ENCODE measurements around the gene MED9.

The MED9 gene

GRCh38 chr17:17504341-17505140, 27.7 kb downstream of the MED9 start:
- DNase-seq (ENCODE audit: low read depth in 2 of 2): no peak

GRCh38 chr17:17505151-17505550, 28.4 kb downstream of the MED9 start:
- DNase-seq (ENCODE audit: low read depth in 2 of 2): no peak

- DNase-seq (ENCODE audit: low read depth in 2 of 2): no peak
Observed at GRCh38 chr17:17505610-17506171, 28.9 kb downstream of the MED9 start.

- no peak for DNase-seq (ENCODE audit: low read depth in 2 of 2)
Observed at GRCh38 chr17:17506181-17506741, 29.5 kb downstream of the MED9 start.

GRCh38 chr17:17506893-17507464, 30.2 kb downstream of the MED9 start:
- no peak for DNase-seq (ENCODE audit: low read depth in 2 of 2)

GRCh38 chr17:17507465-17508011, 30.7 kb downstream of the MED9 start:
- no peak for DNase-seq (ENCODE audit: low read depth in 2 of 2)

- DNase-seq (ENCODE audit: low read depth in 2 of 2): no peak
Observed at GRCh38 chr17:17508019-17508535, 31.3 kb downstream of the MED9 start.

GRCh38 chr17:17508646-17509591, 32.1 kb downstream of the MED9 start:
- no peak for DNase-seq (ENCODE audit: low read depth in 2 of 2)

GRCh38 chr17:17509601-17510425, 33.0 kb downstream of the MED9 start:
- no peak for DNase-seq (ENCODE audit: low read depth in 2 of 2)

GRCh38 chr17:17510456-17511292, 33.9 kb downstream of the MED9 start:
- no peak for DNase-seq (ENCODE audit: low read depth in 2 of 2)

- no peak for DNase-seq (ENCODE audit: low read depth in 2 of 2)
Observed at GRCh38 chr17:17511293-17511741, 34.5 kb downstream of the MED9 start.

- peak; percentile 59 to 60 for DNase-seq (ENCODE audit: low read depth in 2 of 2)
Observed at GRCh38 chr17:17511881-17512858, 35.4 kb downstream of the MED9 start.

- no peak for DNase-seq (ENCODE audit: low read depth in 2 of 2)
Observed at GRCh38 chr17:17512866-17513265, 36.1 kb downstream of the MED9 start.

- DNase-seq (ENCODE audit: low read depth in 2 of 2): no peak
Observed at GRCh38 chr17:17513626-17514025, 36.8 kb downstream of the MED9 start.

- no peak for DNase-seq (ENCODE audit: low read depth in 2 of 2)
Observed at GRCh38 chr17:17514361-17514992, 37.7 kb downstream of the MED9 start.

- DNase-seq (ENCODE audit: low read depth in 2 of 2): peak; percentile 74 to 78
Observed at GRCh38 chr17:17514993-17515933, 38.5 kb downstream of the MED9 start.

All from fibroblast of skin of left quadriceps (primary cell).